SK-N-SH (cell line): ENCODE data around the gene RER1. TPM values are rescaled to one million over a fixed set of nuclear protein-coding genes. Genes with fewer than 3 reads are reported as not detected.

Experiments used
- CTCF ChIA-PET: fragments of 300-600, 350-600 bp; formaldehyde crosslinking; extraction: SDS; loops from one replicate; lab custom pipeline; 2021; lab: Yijun Ruan, JAX
- POLR2A ChIA-PET: fragments of 350-600 bp; sonication (Branson Sonifier 250); formaldehyde crosslinking; extraction: SDS; loops from one replicate; lab custom pipeline; 2020; ENCODE audit warnings: antibody characterized with exemption, inconsistent platforms; lab: Yijun Ruan, JAX
- DNase-seq: peaks from one replicate; pipeline ENCODE4 v3.0.0; 2012
- H2AFZ ChIP-seq: fragments of 200-600 bp; sonication (generic); 2 replicates; pipeline ENCODE4 v1.8.1; 2016; ENCODE audit warnings: antibody characterized with exemption, mild to moderate bottlenecking, low read depth
- H3F3A ChIP-seq: fragments of 200-600 bp; sonication (generic); replicated peaks from 2 replicates; pipeline ENCODE3; 2016; ENCODE audit warnings: antibody characterized with exemption, mild to moderate bottlenecking; ENCODE audit not compliant: insufficient read depth
- H3K27ac ChIP-seq, 2 experiments: fragments of 200-500 bp in 1 of 2; fragments of 200-600 bp in 1 of 2; sonication (Bioruptor generic) in 1 of 2; sonication (generic), shearing (Covaris generic) in 1 of 2; 2 replicates each; pipeline versions ENCODE4 v1.5.1 to v1.6.1; 2014 to 2016; ENCODE audit warnings: low read depth in 2 of 2, inconsistent platforms in 1 of 2, low read length in 1 of 2, mild to moderate bottlenecking in 1 of 2, mixed read lengths in 1 of 2
- H3K27me3 ChIP-seq: fragments of 200-600 bp; sonication (generic), shearing (Covaris generic); 2 replicates; pipeline ENCODE4 v1.6.1; 2016; ENCODE audit warnings: mixed run types; ENCODE audit not compliant: insufficient read depth
- H3K36me3 ChIP-seq, 2 experiments: fragments of 200-500 bp in 1 of 2; fragments of 200-600 bp in 1 of 2; sonication (Bioruptor generic) in 1 of 2; sonication (generic) in 1 of 2; replicated peaks in 1 of 2; 2 replicates each; pipeline versions ENCODE3 to v1.5.1; 2014 to 2016; ENCODE audit warnings: low read length in 1 of 2, mild to moderate bottlenecking in 1 of 2; ENCODE audit not compliant: insufficient read depth in 2 of 2, control insufficient read depth in 1 of 2
- H3K4me1 ChIP-seq, 2 experiments: fragments of 200-500 bp in 1 of 2; fragments of 200-600 bp in 1 of 2; sonication (Bioruptor generic) in 1 of 2; sonication (generic), shearing (Covaris generic) in 1 of 2; 2 replicates each; pipeline versions ENCODE4 v1.5.1 to v1.6.1; 2014 to 2016; ENCODE audit warnings: low read depth in 1 of 2, low read length in 1 of 2, mixed run types in 1 of 2; ENCODE audit not compliant: insufficient read depth in 2 of 2, control insufficient read depth in 1 of 2
- H3K4me2 ChIP-seq: fragments of 200-600 bp; sonication (generic), shearing (Covaris generic); 2 replicates; pipeline ENCODE4 v1.6.1; 2017; ENCODE audit warnings: mixed run types
- H3K4me3 ChIP-seq, 2 experiments: fragments of 200-500 bp in 1 of 2; fragments of 200-600 bp in 1 of 2; sonication (Bioruptor generic) in 1 of 2; sonication (generic), shearing (Covaris generic) in 1 of 2; 2 replicates each; pipeline versions ENCODE4 v1.5.1 to v1.8.1; 2014 to 2016; ENCODE audit warnings: low read depth in 2 of 2, inconsistent platforms in 1 of 2, low read length in 1 of 2, mild to moderate bottlenecking in 1 of 2, mixed read lengths in 1 of 2, moderate library complexity in 1 of 2
- H3K79me2 ChIP-seq: fragments of 200-600 bp; sonication (generic); 2 replicates; pipeline ENCODE4 v1.8.1; 2017; ENCODE audit warnings: mild to moderate bottlenecking; ENCODE audit not compliant: insufficient read depth
- H3K9ac ChIP-seq: fragments of 200-600 bp; sonication (generic); 2 replicates; pipeline ENCODE4 v1.6.1; 2017; ENCODE audit warnings: mixed run types
- H3K9me2 ChIP-seq: fragments of 200-600 bp; sonication (generic); 2 replicates; pipeline ENCODE4 v1.6.1; 2017; ENCODE audit warnings: mixed run types
- H3K9me3 ChIP-seq: fragments of 200-600 bp; sonication (generic); 2 replicates; pipeline ENCODE4 v1.6.1; 2017; ENCODE audit warnings: mixed run types, mild to moderate bottlenecking, moderate library complexity
- H4K20me1 ChIP-seq: fragments of 200-600 bp; sonication (generic); 2 replicates; pipeline ENCODE4 v1.6.1; 2017; ENCODE audit warnings: mild to moderate bottlenecking, mixed run types; ENCODE audit not compliant: insufficient read depth
- CHD2 ChIP-seq: fragments of 150-350 bp; IDR thresholded peaks from 2 replicates; pipeline ENCODE4 v1.6.1; 2018; ENCODE audit warnings: low read length; ENCODE audit not compliant: partially characterized antibody
- ELF1 ChIP-seq: IDR thresholded peaks from 2 replicates; pipeline ENCODE4 v1.4.0; 2012
- EP300 ChIP-seq, 2 experiments: IDR thresholded peaks; 2 replicates each; pipeline versions ENCODE4 v1.4.0 to v1.6.1; 2012; ENCODE audit warnings: borderline replicate concordance in 1 of 2, low read depth in 1 of 2, low read length in 1 of 2
- EZH2phosphoT487 ChIP-seq: fragments of 200-600 bp; sonication (generic); IDR thresholded peaks from 2 replicates; pipeline ENCODE4 v1.6.1; 2017; ENCODE audit warnings: low read depth, mixed run types, mild to moderate bottlenecking, antibody characterized with exemption, moderate library complexity, borderline replicate concordance
- FOXJ3 ChIP-seq: sonication (generic); formaldehyde crosslinking; IDR thresholded peaks from 2 replicates; pipeline ENCODE4 v1.5.1; 2020; ENCODE audit warnings: mild to moderate bottlenecking, missing genetic modification reagents
- GABPA ChIP-seq: IDR thresholded peaks from 2 replicates; pipeline ENCODE4 v1.4.0; 2012; ENCODE audit warnings: low read depth, mild to moderate bottlenecking
- MEF2A ChIP-seq: IDR thresholded peaks from 2 replicates; pipeline ENCODE4 v1.4.0; 2012; ENCODE audit warnings: low read depth, borderline replicate concordance
- MXI1 ChIP-seq: IDR thresholded peaks from 2 replicates; pipeline ENCODE4 v1.6.1; 2012; ENCODE audit warnings: mild to moderate bottlenecking, low read depth, low read length, improper control_type of control experiment
- NFIC ChIP-seq: IDR thresholded peaks from 2 replicates; pipeline ENCODE4 v1.4.0; 2012; ENCODE audit warnings: borderline replicate concordance
- NRF1 ChIP-seq: IDR thresholded peaks from 2 replicates; pipeline ENCODE4 v1.6.1; 2012; ENCODE audit warnings: low read depth, mild to moderate bottlenecking, low read length
- POLR2AphosphoS5 ChIP-seq: IDR thresholded peaks from 2 replicates; pipeline ENCODE4 v1.6.1; 2012; ENCODE audit warnings: low read depth, low read length
- RAD21 ChIP-seq: IDR thresholded peaks from 2 replicates; pipeline ENCODE4 v1.6.1; 2012; ENCODE audit warnings: mild to moderate bottlenecking, low read length
- REST ChIP-seq: IDR thresholded peaks from 2 replicates; pipeline ENCODE4 v1.6.1; 2012; ENCODE audit warnings: mild to moderate bottlenecking, low read depth, low read length, moderate library complexity
- RFX5 ChIP-seq: IDR thresholded peaks from 2 replicates; pipeline ENCODE4 v1.6.1; 2012; ENCODE audit warnings: mild to moderate bottlenecking, improper control_type of control experiment, low read length
- RXRA ChIP-seq: IDR thresholded peaks from 2 replicates; pipeline ENCODE4 v1.4.0; 2012; ENCODE audit warnings: low read depth, mild to moderate bottlenecking, borderline replicate concordance
- SIN3A ChIP-seq: IDR thresholded peaks from 2 replicates; pipeline ENCODE4 v1.6.1; 2012; ENCODE audit warnings: low read depth, mild to moderate bottlenecking, low read length, moderate library complexity, borderline replicate concordance
- TCF12 ChIP-seq: IDR thresholded peaks from 2 replicates; pipeline ENCODE4 v1.4.0; 2012
- YY1 ChIP-seq: IDR thresholded peaks from 2 replicates; pipeline ENCODE4 v1.4.0; 2012; ENCODE audit warnings: low read depth, mild to moderate bottlenecking
- WGBS: methylation state at CpG from one replicate; pipeline ENCODE4 v1.1.6; 2017; ENCODE audit warnings: low lambda C conversion rate; 5-methylcytosine and 5-hydroxymethylcytosine counted together
- polyA plus RNA-seq, 3 experiments: library from polyadenylated mRNA; depleted of rRNA; stranded (reverse); fragments of >200 nt; gene quantifications; 2 replicates each; pipeline ENCODE4 v1.2.3, GENCODE V29; 2012
- TF ChIP-seq, protein P1 (sequence below): IDR thresholded peaks from 2 replicates; pipeline ENCODE4 v1.4.0; 2012; ENCODE audit warnings: low read depth, borderline replicate concordance
- TF ChIP-seq, protein P2 (sequence below): IDR thresholded peaks from 2 replicates; pipeline ENCODE4; 2012
- TF ChIP-seq, protein P3 (sequence below): IDR thresholded peaks from 2 replicates; pipeline ENCODE4 v1.4.0; 2012; ENCODE audit warnings: low read depth, borderline replicate concordance

Gene RER1
- polyA plus RNA-seq, 1 of the 3 experiments (the other 2 are of a cell fraction): 181 TPM

- TF ChIP-seq, protein P1, sequence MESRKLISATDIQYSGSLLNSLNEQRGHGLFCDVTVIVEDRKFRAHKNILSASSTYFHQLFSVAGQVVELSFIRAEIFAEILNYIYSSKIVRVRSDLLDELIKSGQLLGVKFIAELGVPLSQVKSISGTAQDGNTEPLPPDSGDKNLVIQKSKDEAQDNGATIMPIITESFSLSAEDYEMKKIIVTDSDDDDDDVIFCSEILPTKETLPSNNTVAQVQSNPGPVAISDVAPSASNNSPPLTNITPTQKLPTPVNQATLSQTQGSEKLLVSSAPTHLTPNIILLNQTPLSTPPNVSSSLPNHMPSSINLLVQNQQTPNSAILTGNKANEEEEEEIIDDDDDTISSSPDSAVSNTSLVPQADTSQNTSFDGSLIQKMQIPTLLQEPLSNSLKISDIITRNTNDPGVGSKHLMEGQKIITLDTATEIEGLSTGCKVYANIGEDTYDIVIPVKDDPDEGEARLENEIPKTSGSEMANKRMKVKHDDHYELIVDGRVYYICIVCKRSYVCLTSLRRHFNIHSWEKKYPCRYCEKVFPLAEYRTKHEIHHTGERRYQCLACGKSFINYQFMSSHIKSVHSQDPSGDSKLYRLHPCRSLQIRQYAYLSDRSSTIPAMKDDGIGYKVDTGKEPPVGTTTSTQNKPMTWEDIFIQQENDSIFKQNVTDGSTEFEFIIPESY: no peak
These were observed 27.8 kb downstream of the RER1 start (continued) for GRCh38 chr1:2419416-2419815.

DNA sequence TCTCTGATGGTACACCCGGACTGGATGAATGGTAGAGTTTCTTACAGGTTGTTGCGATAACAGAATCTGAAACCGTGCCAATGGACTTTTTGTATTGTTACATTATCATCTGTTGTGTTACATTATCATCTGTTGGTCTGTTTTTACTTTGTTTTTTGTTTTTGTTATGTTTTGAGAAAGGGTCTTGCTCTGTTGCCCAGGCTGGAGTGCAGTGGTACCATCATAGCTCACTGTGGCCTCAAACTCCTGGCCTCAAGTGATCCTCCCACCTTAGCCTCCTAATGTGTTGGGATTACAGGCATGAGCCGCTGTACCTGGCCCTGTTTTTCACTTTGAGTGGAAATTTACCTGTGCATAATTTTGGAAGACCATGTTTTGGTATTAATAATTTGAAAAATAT lies 30.9 kb downstream of the RER1 start:
- POLR2A ChIA-PET: no interaction called here
- CTCF ChIA-PET: interaction anchor here (1.0 kb wide), 1 partner anchor 20 kb away, joined by 3 read pairs; no protein-coding TSS in a partner anchor
- H3K4me2 ChIP-seq: no peak overlapping the region
- no peak for TF ChIP-seq POLR2AphosphoS5
- no peak for TF ChIP-seq RFX5
- no peak for TF ChIP-seq TCF12
- no peak for TF ChIP-seq GABPA
- TF ChIP-seq NFIC: no peak
- no peak for TF ChIP-seq YY1
- no peak for TF ChIP-seq ELF1
- no peak for TF ChIP-seq EZH2phosphoT487
- no peak for TF ChIP-seq NRF1
- H3K27me3 ChIP-seq: peaks cover 35% of the 10 kb centered on the region
- no peaks in the 10 kb centered on the region for H4K20me1 ChIP-seq
- no peaks in the 10 kb centered on the region for H3K79me2 ChIP-seq
- H3K27ac ChIP-seq: no peak overlapping the region
- DNase-seq: no peak
- no peak overlapping the region for H3K4me3 ChIP-seq
- no peak overlapping the region for H3K9ac ChIP-seq
- WGBS: 49% methylated on average over 4 of the region's 4 CpGs
- H3F3A ChIP-seq: no peaks in the 10 kb centered on the region
- H3K9me2 ChIP-seq: no peaks in the 10 kb centered on the region
- H3K9me3 ChIP-seq: no peaks in the 10 kb centered on the region
- H2AFZ ChIP-seq: no peak overlapping the region
- no peaks in the 10 kb centered on the region for H3K36me3 ChIP-seq
- peaks cover 0 to 4% of the 10 kb centered on the region in 2 experiments; a peak in 1 of 4 replicates for H3K4me1 ChIP-seq

- no peak overlapping the region for H3K4me3 ChIP-seq
- H3K27ac ChIP-seq: no peak overlapping the region
- H3K27me3 ChIP-seq: peaks cover 5% of the 10 kb centered on the region; the same call in 1 of the 2 replicates
- H4K20me1 ChIP-seq: no peaks in the 10 kb centered on the region
- TF ChIP-seq FOXJ3 (CRISPR knock-in tag) (no peak), NRF1 (no peak), EZH2phosphoT487 (no peak), MEF2A (no peak), TCF12 (no peak), MXI1 (no peak), REST (no peak), RAD21 (no peak), RXRA (no peak), GABPA (no peak), EP300 (IDR thresholded peaks at IDR 0.05; ENCODE audit: borderline replicate concordance in 1 of 2, low read depth in 1 of 2, low read length in 1 of 2) (no peak), SIN3A (no peak), CHD2 (no peak)
- TF ChIP-seq, protein P2, sequence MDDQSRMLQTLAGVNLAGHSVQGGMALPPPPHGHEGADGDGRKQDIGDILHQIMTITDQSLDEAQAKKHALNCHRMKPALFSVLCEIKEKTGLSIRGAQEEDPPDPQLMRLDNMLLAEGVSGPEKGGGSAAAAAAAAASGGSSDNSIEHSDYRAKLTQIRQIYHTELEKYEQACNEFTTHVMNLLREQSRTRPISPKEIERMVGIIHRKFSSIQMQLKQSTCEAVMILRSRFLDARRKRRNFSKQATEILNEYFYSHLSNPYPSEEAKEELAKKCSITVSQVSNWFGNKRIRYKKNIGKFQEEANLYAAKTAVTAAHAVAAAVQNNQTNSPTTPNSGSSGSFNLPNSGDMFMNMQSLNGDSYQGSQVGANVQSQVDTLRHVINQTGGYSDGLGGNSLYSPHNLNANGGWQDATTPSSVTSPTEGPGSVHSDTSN: no peak
- TF ChIP-seq, protein P3, sequence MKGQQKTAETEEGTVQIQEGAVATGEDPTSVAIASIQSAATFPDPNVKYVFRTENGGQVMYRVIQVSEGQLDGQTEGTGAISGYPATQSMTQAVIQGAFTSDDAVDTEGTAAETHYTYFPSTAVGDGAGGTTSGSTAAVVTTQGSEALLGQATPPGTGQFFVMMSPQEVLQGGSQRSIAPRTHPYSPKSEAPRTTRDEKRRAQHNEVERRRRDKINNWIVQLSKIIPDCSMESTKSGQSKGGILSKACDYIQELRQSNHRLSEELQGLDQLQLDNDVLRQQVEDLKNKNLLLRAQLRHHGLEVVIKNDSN: no peak
- no peak overlapping the region for H2AFZ ChIP-seq
- no peaks in the 10 kb centered on the region for H3K79me2 ChIP-seq
- peaks cover 0 to 4% of the 10 kb centered on the region in 2 experiments; a peak in 1 of 4 replicates for H3K4me1 ChIP-seq
- no peaks in the 10 kb centered on the region for H3F3A ChIP-seq
- ChIA-PET CTCF (interaction anchor here (1.5 to 2.7 kb wide), 3 partner anchors 11 to 360 kb away, joined by 3 to 12 read pairs (median 3); no protein-coding TSS in a partner anchor), POLR2A (no interaction called here)
- H3K36me3 ChIP-seq: no peaks in the 10 kb centered on the region
- no peak overlapping the region for H3K9ac ChIP-seq
- no peaks in the 10 kb centered on the region for H3K9me2 ChIP-seq
- WGBS: 77% methylated on average over 11 of the region's 11 CpGs
- no peak overlapping the region for H3K4me2 ChIP-seq
- no peak for DNase-seq
- no peaks in the 10 kb centered on the region for H3K9me3 ChIP-seq
These were observed 34.3 kb downstream of the RER1 start for GRCh38 chr1:2425892-2426291.
